Measurements from ENCODE around the gene NPLOC4. TPM values are rescaled to one million over a fixed set of nuclear protein-coding genes. Genes with fewer than 3 reads are reported as not detected.
A peak's percentile ranks its signal among the peaks of the same experiment; 100 is the strongest.

NPLOC4 gene
- polyA plus RNA-seq, 3 donors = 51.7 to 55.7 (median 52.5) TPM

DNA sequence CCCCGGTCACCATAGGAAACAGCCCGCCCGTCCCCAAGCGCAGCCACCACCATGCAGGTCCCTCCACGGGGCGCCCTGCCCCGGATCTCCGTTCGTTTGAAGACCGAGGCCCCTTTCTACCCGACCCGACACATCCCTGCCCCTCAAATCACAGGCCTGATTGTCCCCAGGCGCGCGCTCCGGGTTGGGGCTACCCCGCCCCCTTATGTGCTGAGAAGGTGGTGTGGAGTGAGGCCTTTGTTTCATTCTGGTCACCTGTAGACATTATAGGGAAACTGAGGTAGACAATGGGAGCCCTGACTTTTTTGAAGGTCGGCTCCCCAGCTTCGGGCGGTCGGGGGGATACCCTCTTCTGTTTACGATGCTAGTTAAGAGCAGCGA, 123.5 kb downstream of the NPLOC4 start:
- DNase-seq (ENCODE audit: low read depth in 3 of 3, low spot score in 2 of 3) = no peak

DNA sequence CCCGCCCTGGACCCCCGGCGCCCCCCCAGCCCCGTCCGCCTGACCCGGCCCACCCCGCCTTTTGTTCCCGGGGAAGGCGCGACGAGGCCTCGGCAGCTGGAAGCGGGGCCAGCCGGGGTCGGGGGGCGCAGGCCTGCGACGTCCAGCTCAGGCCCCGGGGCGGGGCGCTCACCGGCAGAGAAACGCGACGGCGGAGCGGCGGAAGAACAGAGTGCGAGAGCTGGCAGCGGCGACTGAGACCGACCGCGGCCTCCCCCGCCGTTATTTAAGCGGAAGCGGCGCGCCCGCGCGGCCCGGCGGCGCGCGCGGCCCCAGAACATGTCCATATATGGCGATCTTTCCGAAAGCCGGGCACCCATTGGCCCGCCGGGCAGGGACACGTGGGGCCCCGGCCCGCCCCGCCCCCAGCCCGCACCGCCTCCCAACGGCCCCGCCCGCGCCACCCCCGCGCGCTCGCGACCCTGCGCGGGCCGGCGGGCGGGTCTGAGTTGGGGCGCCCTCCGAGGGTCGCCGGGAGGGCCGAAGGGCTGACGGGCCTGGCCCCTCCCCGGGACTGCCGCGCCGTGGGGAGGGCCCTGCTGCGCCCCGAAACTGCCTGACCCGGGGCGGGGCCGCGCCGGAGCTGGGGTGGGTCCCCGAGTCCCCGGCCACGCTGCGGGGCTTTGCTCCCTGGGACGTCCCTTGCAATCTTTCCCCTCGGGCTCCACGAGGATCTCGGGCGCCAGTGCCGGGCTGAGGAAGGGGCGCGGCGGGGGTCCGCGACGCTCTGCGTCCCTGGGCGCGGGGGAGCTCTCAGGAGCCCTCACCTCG, 124.1 kb downstream of the NPLOC4 start, which contains the start of gene ACTG1:
ACTG1 (minus strand) TSS at position 238 of the 810 bp plus-strand sequence. CDS start 445 bp downstream, outside the sequence.
- DNase-seq (ENCODE audit: low read depth in 3 of 3, low spot score in 2 of 3) = peak in 2 of 3 donors; percentile 87 to 89

DNA sequence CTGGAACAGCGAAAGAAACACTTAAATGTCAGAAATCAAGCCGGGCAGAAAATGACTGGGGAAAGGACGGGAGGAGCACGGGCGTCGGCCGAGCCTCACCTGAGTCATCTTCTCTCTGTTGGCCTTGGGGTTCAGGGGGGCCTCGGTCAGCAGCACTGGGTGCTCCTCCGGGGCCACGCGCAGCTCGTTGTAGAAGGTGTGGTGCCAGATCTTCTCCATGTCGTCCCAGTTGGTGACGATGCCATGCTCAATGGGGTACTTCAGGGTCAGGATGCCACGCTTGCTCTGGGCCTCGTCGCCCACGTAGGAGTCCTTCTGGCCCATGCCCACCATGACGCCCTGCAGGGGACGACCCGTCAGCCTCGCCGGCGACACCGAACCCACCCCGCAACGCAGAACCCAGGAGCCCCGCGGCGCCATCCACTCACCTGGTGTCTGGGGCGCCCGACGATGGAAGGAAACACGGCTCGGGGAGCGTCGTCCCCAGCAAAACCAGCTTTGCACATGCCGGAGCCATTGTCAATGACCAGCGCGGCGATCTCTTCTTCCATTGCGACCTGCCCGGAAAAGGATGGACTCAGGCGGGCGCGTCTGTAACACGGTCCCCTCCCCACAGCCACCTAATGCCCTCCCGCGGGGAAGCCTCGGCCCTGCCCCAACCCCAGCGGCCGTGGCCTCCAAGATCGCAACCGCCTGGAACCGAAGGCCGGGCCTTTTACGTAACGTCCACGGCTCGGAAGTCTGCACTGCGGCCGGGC, 124.9 kb downstream of the NPLOC4 start:
- no peak for DNase-seq (ENCODE audit: low read depth in 3 of 3, low spot score in 2 of 3)

GRCh38 chr17:81511554-81511803, 125.4 kb downstream of the NPLOC4 start:
- DNase-seq (ENCODE audit: low read depth in 3 of 3, low spot score in 2 of 3) = no peak

- no peak for DNase-seq (ENCODE audit: low read depth in 3 of 3, low spot score in 2 of 3)
These were observed 125.9 kb downstream of the NPLOC4 start for GRCh38 chr17:81510785-81511553.

GRCh38 chr17:81509972-81510784, 126.7 kb downstream of the NPLOC4 start:
- DNase-seq (ENCODE audit: low read depth in 3 of 3, low spot score in 2 of 3) = no peak

DNA sequence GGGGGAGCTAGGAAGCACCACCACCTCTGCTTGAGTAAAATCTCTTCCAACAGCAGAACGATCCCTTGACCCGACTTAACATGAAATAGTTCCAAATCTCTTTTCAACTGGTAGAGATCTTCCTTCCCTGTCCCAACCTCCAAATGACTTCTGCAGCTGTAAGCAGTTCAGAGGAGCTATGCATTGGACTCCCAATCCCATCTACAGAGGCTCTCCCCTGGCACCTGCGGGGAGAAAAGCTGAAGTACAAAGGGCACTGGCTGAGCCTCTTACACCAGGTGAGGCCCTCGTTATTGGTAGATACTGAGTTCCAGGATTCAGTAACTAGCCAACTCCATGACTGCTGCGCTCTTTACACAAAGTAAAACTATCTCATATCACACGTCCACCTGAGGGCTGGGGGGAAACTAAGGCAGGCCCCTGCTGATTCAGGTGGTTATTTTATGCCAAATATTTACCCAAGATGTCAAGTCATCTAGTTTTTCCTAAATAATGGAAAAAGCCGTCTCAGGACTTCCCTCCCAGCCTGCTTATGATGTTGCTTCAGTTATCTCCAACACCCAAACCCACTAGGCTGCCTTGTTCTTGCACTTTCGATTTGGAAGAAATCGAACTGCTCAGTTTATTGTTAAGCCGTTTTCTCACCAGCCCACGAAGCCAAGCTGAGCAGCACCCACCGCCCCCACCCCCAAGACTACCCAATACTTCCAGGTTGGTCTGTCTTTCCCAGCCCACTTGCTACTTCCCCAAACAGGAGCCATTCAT, 127.5 kb downstream of the NPLOC4 start:
- no peak for DNase-seq (ENCODE audit: low read depth in 3 of 3, low spot score in 2 of 3)

- no peak for DNase-seq (ENCODE audit: low read depth in 3 of 3, low spot score in 2 of 3)
These were observed 128.2 kb downstream of the NPLOC4 start for GRCh38 chr17:81508639-81509206.

Other genes starting within 250 kb of the NPLOC4 start
- gene BAHCC1, start 241.7 kb downstream of the NPLOC4 start, polyA plus RNA-seq (ENCODE audit: insufficient read length in 3 of 3) = 10 to 100 TPM; 13.4 to 15.8 (median 15.2) TPM
- gene ACTG1, start 124.3 kb downstream of the NPLOC4 start, polyA plus RNA-seq (ENCODE audit: insufficient read length in 3 of 3) = 1,000 to 10,000 TPM; 2,985 to 3,420 (median 3,066) TPM
- gene FSCN2, start 108.7 kb downstream of the NPLOC4 start, polyA plus RNA-seq (ENCODE audit: insufficient read length in 3 of 3) = 1 to 10 TPM in 2 of 3 donors, under 1 TPM in 1; 1.00 to 1.2 (median 1.1) TPM
- gene FAAP100, start 84.8 kb downstream of the NPLOC4 start, polyA plus RNA-seq (ENCODE audit: insufficient read length in 3 of 3) = 10 to 100 TPM; 17.0 to 18.1 (median 17.4) TPM
- gene TSPAN10, start 84 bp upstream of the NPLOC4 start, polyA plus RNA-seq (ENCODE audit: insufficient read length in 3 of 3) = 1 to 10 TPM; 2.3 to 4.5 (median 2.3) TPM
- 10 to 100 TPM; 11.6 to 14.9 (median 12.7) TPM for gene PDE6G, start 19.4 kb upstream of the NPLOC4 start, polyA plus RNA-seq (ENCODE audit: insufficient read length in 3 of 3)
- 10 to 100 TPM; 13.3 to 16.2 (median 14.9) TPM for gene OXLD1, start 29.5 kb upstream of the NPLOC4 start, polyA plus RNA-seq (ENCODE audit: insufficient read length in 3 of 3)
- gene CCDC137, start 29.6 kb upstream of the NPLOC4 start, polyA plus RNA-seq (ENCODE audit: insufficient read length in 3 of 3) = 10 to 100 TPM; 11.4 to 12.3 (median 11.4) TPM
- gene ARL16, start 46.7 kb upstream of the NPLOC4 start, polyA plus RNA-seq (ENCODE audit: insufficient read length in 3 of 3) = 10 to 100 TPM; 38.8 to 50.9 (median 44.0) TPM
- gene HGS, start 46.9 kb upstream of the NPLOC4 start, polyA plus RNA-seq (ENCODE audit: insufficient read length in 3 of 3) = 10 to 100 TPM; 83.0 to 88.6 (median 86.7) TPM
- gene MRPL12, start 66.3 kb upstream of the NPLOC4 start, polyA plus RNA-seq (ENCODE audit: insufficient read length in 3 of 3) = 10 to 100 TPM; 38.3 to 44.0 (median 43.9) TPM
- gene SLC25A10, start 75.2 kb upstream of the NPLOC4 start, polyA plus RNA-seq (ENCODE audit: insufficient read length in 3 of 3) = 10 to 100 TPM; 10.7 to 13.9 (median 11.3) TPM
- 1 to 10 TPM; 5.7 to 8.3 (median 7.6) TPM for gene GCGR, start 167.0 kb upstream of the NPLOC4 start, polyA plus RNA-seq (ENCODE audit: insufficient read length in 3 of 3)
- 10 to 100 TPM; 60.4 to 76.8 (median 65.9) TPM for gene MCRIP1, start 196.2 kb upstream of the NPLOC4 start, polyA plus RNA-seq (ENCODE audit: insufficient read length in 3 of 3)
- gene PPP1R27, start 197.9 kb upstream of the NPLOC4 start, polyA plus RNA-seq (ENCODE audit: insufficient read length in 3 of 3) = under 1 TPM in 2 of 3 donors, not detected in 1; 0.17 to 0.26 TPM
- gene P4HB, start 223.4 kb upstream of the NPLOC4 start, polyA plus RNA-seq (ENCODE audit: insufficient read length in 3 of 3) = 100 to 1,000 TPM; 445 to 458 (median 450) TPM
- 100 to 1,000 TPM; 132 to 153 (median 145) TPM for gene ARHGDIA, start 234.2 kb upstream of the NPLOC4 start, polyA plus RNA-seq (ENCODE audit: insufficient read length in 3 of 3)

Measured in right renal cortex interstitium (tissue), 3 donors.